PC-3 (cell line): Measurements from ENCODE around the gene GNAS.

Source experiments
- CTCF ChIP-seq: fragments of 300-600 bp; sonication (generic); conservative IDR thresholded peaks from 2 replicates; pipeline ENCODE4 v1.5.1; 2017; ENCODE audit warnings: antibody characterized with exemption, low read depth, mild to moderate bottlenecking, low read length
- EZH2 ChIP-seq: fragments of 300-600 bp; sonication (generic); IDR thresholded peaks from one replicate; pipeline ENCODE4 v1.6.1; 2017; ENCODE audit warnings: antibody characterized with exemption, mild to moderate bottlenecking, low read length; ENCODE audit not compliant: unreplicated experiment

- no peak for TF ChIP-seq CTCF
- TF ChIP-seq EZH2 = no peak
Measured at GRCh38 chr20:58816957-58817651, 35.4 kb upstream of the GNAS start.
